HepG2 (cell line): ENCODE measurements around the gene HABP4. TPM values are rescaled to one million over a fixed set of nuclear protein-coding genes. Genes with fewer than 3 reads are reported as not detected.
A peak's percentile ranks its signal among the peaks of the same experiment; 100 is the strongest.

ENCODE experiments used
- ESRRA ChIP-seq: sonication (generic); formaldehyde crosslinking; IDR thresholded peaks from 2 replicates; pipeline ENCODE4 v1.5.1; 2020; ENCODE audit warnings: mild to moderate bottlenecking, low read depth, missing genetic modification reagents
- JUND ChIP-seq: sonication (generic); formaldehyde crosslinking; IDR thresholded peaks from 2 replicates; pipeline ENCODE4 v1.8.0; 2022; ENCODE audit warnings: mild to moderate bottlenecking, missing genetic modification reagents
- MIER3 ChIP-seq: IDR thresholded peaks from 2 replicates; pipeline ENCODE4 v1.6.1; 2016; ENCODE audit warnings: missing compliant biosample characterization, borderline replicate concordance
- MYNN ChIP-seq: sonication (generic); formaldehyde crosslinking; IDR thresholded peaks from 2 replicates; pipeline ENCODE4 v1.4.0; 2020; ENCODE audit warnings: mild to moderate bottlenecking, low read depth, missing genetic modification reagents
- TGIF2 ChIP-seq: IDR thresholded peaks from 2 replicates; pipeline ENCODE4 v1.6.1; 2016; ENCODE audit warnings: control low read depth, missing compliant biosample characterization
- ZNF430 ChIP-seq: sonication (generic); formaldehyde crosslinking; IDR thresholded peaks from 2 replicates; pipeline ENCODE4 v1.9.0; 2021; ENCODE audit warnings: mild to moderate bottlenecking, missing genetic modification reagents
- ZNF709 ChIP-seq: sonication (generic); formaldehyde crosslinking; IDR thresholded peaks from 2 replicates; pipeline ENCODE4 v1.5.0; 2020; ENCODE audit warnings: mild to moderate bottlenecking, missing genetic modification reagents
- ZSCAN22 ChIP-seq: sonication (generic); formaldehyde crosslinking; IDR thresholded peaks from 2 replicates; pipeline ENCODE4 v1.4.0; 2020; ENCODE audit warnings: mild to moderate bottlenecking, missing genetic modification reagents
- polyA plus RNA-seq, 8 experiments: library from polyadenylated mRNA; depleted of rRNA in 3 of 8; stranded (reverse) in 7 of 8; unstranded in 1 of 8; fragments of >200 nt; fragmentation: Illumina TruSeq in 4 of 8; extraction: Trizol in 4 of 8; gene quantifications; 2 replicates each; pipeline versions ENCODE4 v1.2.1 to v1.2.3, GENCODE V29; 2011 to 2016; ENCODE audit warnings: low read depth in 4 of 8, missing spikeins in 1 of 8, mixed read lengths in 1 of 8; ENCODE audit not compliant: insufficient read depth in 1 of 8
- total RNA-seq, 5 experiments: library from RNA; depleted of rRNA; stranded (reverse); fragments of >200 nt; fragmentation: Illumina TruSeq; extraction: Trizol; gene quantifications; 2 replicates each; pipeline ENCODE4 v1.2.3, GENCODE V29; 2016; ENCODE audit warnings: low read depth in 1 of 5
- TF ChIP-seq, protein P1 (sequence below): fragments of 450-650 bp; IDR thresholded peaks from 2 replicates; pipeline ENCODE4 v1.6.1; 2017
- TF ChIP-seq, protein P2 (sequence below): sonication (generic); formaldehyde crosslinking; IDR thresholded peaks from 2 replicates; pipeline ENCODE4 v1.4.0; 2020; ENCODE audit warnings: missing genetic modification reagents
- TF ChIP-seq, protein P3 (sequence below), 2 experiments: sonication (generic) in 1 of 2; formaldehyde crosslinking in 1 of 2; IDR thresholded peaks; 2 replicates each; pipeline versions ENCODE4 v1.6.1 to v1.9.0; 2014 to 2022; ENCODE audit warnings: antibody characterized with exemption in 1 of 2, borderline replicate concordance in 1 of 2, inconsistent platforms in 1 of 2, low read depth in 1 of 2, missing genetic modification reagents in 1 of 2
- TF ChIP-seq, protein P4 (sequence below): IDR thresholded peaks from 2 replicates; pipeline ENCODE4 v1.6.1; 2016; ENCODE audit warnings: missing biosample characterization, missing genetic modification reagents, low read depth
- TF ChIP-seq, protein P5 (sequence below): sonication (generic); formaldehyde crosslinking; IDR thresholded peaks from 2 replicates; pipeline ENCODE4 v1.4.0; 2020; ENCODE audit warnings: mild to moderate bottlenecking, missing genetic modification reagents

Gene HABP4
- total and polyA plus RNA-seq, 2 of the 13 experiments (the other 11 are each of a cell fraction or from before 2014, with no cell fraction given), result 14.3 to 26.6 TPM

DNA sequence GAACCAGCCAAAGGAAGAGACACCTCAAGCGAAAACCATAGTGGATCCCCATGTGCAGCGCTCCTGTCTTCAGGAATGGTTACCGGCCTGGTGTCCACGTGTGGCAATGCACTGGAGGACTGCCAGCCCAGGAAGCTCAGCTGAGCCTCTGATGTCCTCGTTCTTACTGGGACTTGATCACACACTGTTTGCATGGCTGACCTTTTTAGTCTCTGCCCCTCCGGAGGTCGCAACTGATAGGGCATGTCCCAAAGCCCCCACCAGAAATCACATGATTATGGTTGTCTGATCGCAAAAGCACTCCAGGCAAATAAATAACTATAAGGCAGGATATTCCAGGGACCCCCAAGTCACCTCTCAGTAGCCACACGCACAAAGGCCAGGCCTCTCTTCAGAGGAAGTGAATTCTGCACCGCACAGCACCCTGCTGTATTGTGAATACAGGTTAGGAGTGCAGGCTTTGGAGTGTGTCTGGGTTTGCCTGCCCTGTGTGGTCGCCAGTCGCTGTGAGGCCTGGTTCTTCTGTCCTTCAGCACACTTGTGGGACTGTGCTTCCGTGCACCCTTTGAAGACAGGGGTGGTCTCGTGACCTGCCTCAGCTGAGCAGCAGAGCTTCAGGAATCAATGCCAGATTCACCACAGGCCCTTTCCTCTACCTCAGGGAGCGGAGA, 13.4 kb upstream of the HABP4 start (continued):
- peak; percentile 38; the same call in 1 of the 2 replicates for TF ChIP-seq ZSCAN22 (CRISPR knock-in tag)
- TF ChIP-seq ESRRA (CRISPR knock-in tag), result peak; percentile 61; the same call in 1 of the 2 replicates
- TF ChIP-seq, protein P1, sequence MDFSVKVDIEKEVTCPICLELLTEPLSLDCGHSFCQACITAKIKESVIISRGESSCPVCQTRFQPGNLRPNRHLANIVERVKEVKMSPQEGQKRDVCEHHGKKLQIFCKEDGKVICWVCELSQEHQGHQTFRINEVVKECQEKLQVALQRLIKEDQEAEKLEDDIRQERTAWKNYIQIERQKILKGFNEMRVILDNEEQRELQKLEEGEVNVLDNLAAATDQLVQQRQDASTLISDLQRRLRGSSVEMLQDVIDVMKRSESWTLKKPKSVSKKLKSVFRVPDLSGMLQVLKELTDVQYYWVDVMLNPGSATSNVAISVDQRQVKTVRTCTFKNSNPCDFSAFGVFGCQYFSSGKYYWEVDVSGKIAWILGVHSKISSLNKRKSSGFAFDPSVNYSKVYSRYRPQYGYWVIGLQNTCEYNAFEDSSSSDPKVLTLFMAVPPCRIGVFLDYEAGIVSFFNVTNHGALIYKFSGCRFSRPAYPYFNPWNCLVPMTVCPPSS, result no peak
- peak; percentile 74; the same call in 1 of the 2 replicates for TF ChIP-seq MIER3
- peak; percentile 72; the same call in 1 of the 2 replicates for TF ChIP-seq TGIF2
- TF ChIP-seq ZNF430 (CRISPR knock-in tag), result peak; percentile 94
- no peak for TF ChIP-seq MYNN
- TF ChIP-seq JUND, result no peak
- TF ChIP-seq, protein P2, sequence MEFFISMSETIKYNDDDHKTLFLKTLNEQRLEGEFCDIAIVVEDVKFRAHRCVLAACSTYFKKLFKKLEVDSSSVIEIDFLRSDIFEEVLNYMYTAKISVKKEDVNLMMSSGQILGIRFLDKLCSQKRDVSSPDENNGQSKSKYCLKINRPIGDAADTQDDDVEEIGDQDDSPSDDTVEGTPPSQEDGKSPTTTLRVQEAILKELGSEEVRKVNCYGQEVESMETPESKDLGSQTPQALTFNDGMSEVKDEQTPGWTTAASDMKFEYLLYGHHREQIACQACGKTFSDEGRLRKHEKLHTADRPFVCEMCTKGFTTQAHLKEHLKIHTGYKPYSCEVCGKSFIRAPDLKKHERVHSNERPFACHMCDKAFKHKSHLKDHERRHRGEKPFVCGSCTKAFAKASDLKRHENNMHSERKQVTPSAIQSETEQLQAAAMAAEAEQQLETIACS (CRISPR knock-in tag), result no peak
- TF ChIP-seq, protein P3, sequence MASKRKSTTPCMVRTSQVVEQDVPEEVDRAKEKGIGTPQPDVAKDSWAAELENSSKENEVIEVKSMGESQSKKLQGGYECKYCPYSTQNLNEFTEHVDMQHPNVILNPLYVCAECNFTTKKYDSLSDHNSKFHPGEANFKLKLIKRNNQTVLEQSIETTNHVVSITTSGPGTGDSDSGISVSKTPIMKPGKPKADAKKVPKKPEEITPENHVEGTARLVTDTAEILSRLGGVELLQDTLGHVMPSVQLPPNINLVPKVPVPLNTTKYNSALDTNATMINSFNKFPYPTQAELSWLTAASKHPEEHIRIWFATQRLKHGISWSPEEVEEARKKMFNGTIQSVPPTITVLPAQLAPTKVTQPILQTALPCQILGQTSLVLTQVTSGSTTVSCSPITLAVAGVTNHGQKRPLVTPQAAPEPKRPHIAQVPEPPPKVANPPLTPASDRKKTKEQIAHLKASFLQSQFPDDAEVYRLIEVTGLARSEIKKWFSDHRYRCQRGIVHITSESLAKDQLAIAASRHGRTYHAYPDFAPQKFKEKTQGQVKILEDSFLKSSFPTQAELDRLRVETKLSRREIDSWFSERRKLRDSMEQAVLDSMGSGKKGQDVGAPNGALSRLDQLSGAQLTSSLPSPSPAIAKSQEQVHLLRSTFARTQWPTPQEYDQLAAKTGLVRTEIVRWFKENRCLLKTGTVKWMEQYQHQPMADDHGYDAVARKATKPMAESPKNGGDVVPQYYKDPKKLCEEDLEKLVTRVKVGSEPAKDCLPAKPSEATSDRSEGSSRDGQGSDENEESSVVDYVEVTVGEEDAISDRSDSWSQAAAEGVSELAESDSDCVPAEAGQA (IDR thresholded peaks at IDR 0.05; ENCODE audit: low read depth), result no peak; the same call in 1 of the 2 replicates
- TF ChIP-seq, protein P3 (CRISPR knock-in tag; IDR thresholded peaks at IDR 0.05; ENCODE audit: borderline replicate concordance), result 0 out of 2 replicates have a peak, but pooled peaks have one; percentile 72
- TF ChIP-seq ZNF709 (CRISPR knock-in tag), result 0 out of 2 replicates have a peak, but pooled peaks have one; percentile 40
- TF ChIP-seq, protein P4, sequence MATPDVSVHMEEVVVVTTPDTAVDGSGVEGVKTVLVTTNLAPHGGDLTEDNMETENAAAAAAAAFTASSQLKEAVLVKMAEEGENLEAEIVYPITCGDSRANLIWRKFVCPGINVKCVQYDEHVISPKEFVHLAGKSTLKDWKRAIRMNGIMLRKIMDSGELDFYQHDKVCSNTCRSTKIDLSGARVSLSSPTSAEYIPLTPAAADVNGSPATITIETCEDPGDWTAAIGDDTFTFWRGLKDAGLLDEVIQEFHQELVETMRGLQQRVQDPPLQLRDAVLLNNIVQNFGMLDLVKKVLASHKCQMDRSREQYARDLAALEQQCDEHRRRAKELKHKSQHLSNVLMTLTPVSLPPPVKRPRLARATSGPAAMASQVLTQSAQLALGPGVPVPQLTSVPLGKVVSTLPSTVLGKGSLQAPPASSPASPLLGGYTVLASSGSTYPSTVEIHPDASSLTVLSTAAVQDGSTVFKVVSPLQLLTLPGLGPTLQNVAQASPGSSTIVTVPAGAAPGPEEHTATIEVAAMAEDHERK, result no peak
- TF ChIP-seq, protein P5, sequence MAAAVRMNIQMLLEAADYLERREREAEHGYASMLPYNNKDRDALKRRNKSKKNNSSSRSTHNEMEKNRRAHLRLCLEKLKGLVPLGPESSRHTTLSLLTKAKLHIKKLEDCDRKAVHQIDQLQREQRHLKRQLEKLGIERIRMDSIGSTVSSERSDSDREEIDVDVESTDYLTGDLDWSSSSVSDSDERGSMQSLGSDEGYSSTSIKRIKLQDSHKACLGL (CRISPR knock-in tag), result peak; percentile 80; the same call in 1 of the 2 replicates
